Measurements from ENCODE around the gene HOXA7. TPM values are rescaled to one million over a fixed set of nuclear protein-coding genes. Genes with fewer than 3 reads are reported as not detected.

Gene HOXA7
- total and polyA plus RNA-seq, 4 donors, result 1.0 to 2.2 (median 1.4) TPM

- DNase-seq (no peak), ATAC-seq (ENCODE audit: insufficient read depth, low FRiP score) (no peak)
- H3K9ac ChIP-seq (ENCODE audit: insufficient read depth in 1 of 2, low read length in 2 of 2), result no peak overlapping the region
- H3K36me3 ChIP-seq (ENCODE audit: control insufficient read depth in 4 of 4, insufficient read depth in 4 of 4, low read length in 4 of 4), result no peaks in the 10 kb centered on the region
- H3K4me1 ChIP-seq (ENCODE audit: control insufficient read depth in 5 of 5, insufficient read depth in 5 of 5, low read length in 5 of 5), result peaks cover 0 to 21% (median 5%) of the 10 kb centered on the region in 5 donors
- H3K4me3 ChIP-seq, result no peak overlapping the region
- no peaks in the 10 kb centered on the region for H3K9me3 ChIP-seq (ENCODE audit: control insufficient read depth in 4 of 4, insufficient read depth in 3 of 4, low read length in 3 of 4)
- WGBS, 2 donors, result 48 to 61% methylated on average over 7 of the region's 7 CpGs
- H3K27me3 ChIP-seq (ENCODE audit: control insufficient read depth in 3 of 3, insufficient read depth in 3 of 3, low read length in 2 of 3), result peaks cover 3 to 94% (median 81%) of the 10 kb centered on the region in 3 donors
- no peak for TF ChIP-seq CTCF (IDR thresholded peaks at IDR 0.05; ENCODE audit: control extremely low read depth, extremely low read depth)
- H3K27ac ChIP-seq (ENCODE audit: low read depth in 1 of 2, low read length in 1 of 2), result no peak overlapping the region
These were observed 6.2 kb upstream of the HOXA7 start for GRCh38 chr7:27162561-27163287.

GRCh38 chr7:27161721-27162560 lies 5.5 kb upstream of the HOXA7 start:
- ATAC-seq (ENCODE audit: insufficient read depth, low FRiP score), result no peak

GRCh38 chr7:27161214-27161720 lies 4.8 kb upstream of the HOXA7 start:
- no peak for ATAC-seq (ENCODE audit: insufficient read depth, low FRiP score)
- no peak for TF ChIP-seq CTCF (IDR thresholded peaks at IDR 0.05; ENCODE audit: control extremely low read depth, extremely low read depth)
- H3K4me1 ChIP-seq (ENCODE audit: control insufficient read depth in 5 of 5, insufficient read depth in 5 of 5, low read length in 5 of 5), result peaks cover 0 to 24% (median 5%) of the 10 kb centered on the region in 5 donors

More at GRCh38 chr7:27161721-27162560, 5.5 kb upstream of the HOXA7 start:
- DNase-seq, result no peak
- peaks cover 3 to 94% (median 81%) of the 10 kb centered on the region in 3 donors for H3K27me3 ChIP-seq (ENCODE audit: control insufficient read depth in 3 of 3, insufficient read depth in 3 of 3, low read length in 2 of 3)
- no peak overlapping the region for H3K9ac ChIP-seq (ENCODE audit: insufficient read depth in 1 of 2, low read length in 2 of 2)
- H3K27ac ChIP-seq (ENCODE audit: low read depth in 1 of 2, low read length in 1 of 2), result no peak overlapping the region
- no peak overlapping the region for H3K4me3 ChIP-seq
- H3K4me1 ChIP-seq (ENCODE audit: control insufficient read depth in 5 of 5, insufficient read depth in 5 of 5, low read length in 5 of 5), result peaks cover 0 to 24% (median 5%) of the 10 kb centered on the region in 5 donors
- H3K9me3 ChIP-seq (ENCODE audit: control insufficient read depth in 4 of 4, insufficient read depth in 3 of 4, low read length in 3 of 4), result no peaks in the 10 kb centered on the region
- WGBS, 2 donors, result 37 to 43% methylated on average over 27 to 30 of the region's 30 CpGs
- no peak for TF ChIP-seq CTCF (IDR thresholded peaks at IDR 0.05; ENCODE audit: control extremely low read depth, extremely low read depth)
- no peaks in the 10 kb centered on the region for H3K36me3 ChIP-seq (ENCODE audit: control insufficient read depth in 4 of 4, insufficient read depth in 4 of 4, low read length in 4 of 4)

More at GRCh38 chr7:27161214-27161720, 4.8 kb upstream of the HOXA7 start:
- DNase-seq, result no peak
- Histone ChIP-seq H3K9ac (ENCODE audit: insufficient read depth in 1 of 2, low read length in 2 of 2) (peak overlapping the region in 1 of 2 donors; percentile 65), H3K27me3 (ENCODE audit: control insufficient read depth in 3 of 3, insufficient read depth in 3 of 3, low read length in 2 of 3) (peaks cover 3 to 93% (median 76%) of the 10 kb centered on the region in 3 donors), H3K27ac (ENCODE audit: low read depth in 1 of 2, low read length in 1 of 2) (no peak overlapping the region), H3K9me3 (ENCODE audit: control insufficient read depth in 4 of 4, insufficient read depth in 3 of 4, low read length in 3 of 4) (no peaks in the 10 kb centered on the region), H3K36me3 (ENCODE audit: control insufficient read depth in 4 of 4, insufficient read depth in 4 of 4, low read length in 4 of 4) (no peaks in the 10 kb centered on the region), H3K4me3 (no peak overlapping the region)
- WGBS, 2 donors, result 4 to 14% methylated on average over 24 to 27 of the region's 27 CpGs
